CD1c-positive myeloid dendritic cell (primary cell): Measurements from ENCODE around the gene C1orf146.
A peak's percentile ranks its signal among the peaks of the same experiment; 100 is the strongest.
"Not testable (repeated sequence)": the region's sequence is repeated elsewhere in the genome, so short reads cannot be mapped to it uniquely, and the experiment has no call there.

Experiments
- DNase-seq: peaks from one replicate; pipeline ENCODE4 v3.0.0-alpha.2; 2016; ENCODE audit errors: extremely low spot score

The C1orf146 gene, protein sequence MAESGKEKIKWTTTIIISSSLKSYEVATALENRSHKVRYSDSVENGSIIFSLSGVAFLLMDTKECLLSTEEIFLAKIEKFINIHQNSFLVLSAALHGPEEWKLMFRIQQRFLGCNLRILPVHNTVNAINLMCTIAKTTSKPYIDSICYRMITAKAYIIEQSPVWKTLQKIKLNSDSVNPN

DNA sequence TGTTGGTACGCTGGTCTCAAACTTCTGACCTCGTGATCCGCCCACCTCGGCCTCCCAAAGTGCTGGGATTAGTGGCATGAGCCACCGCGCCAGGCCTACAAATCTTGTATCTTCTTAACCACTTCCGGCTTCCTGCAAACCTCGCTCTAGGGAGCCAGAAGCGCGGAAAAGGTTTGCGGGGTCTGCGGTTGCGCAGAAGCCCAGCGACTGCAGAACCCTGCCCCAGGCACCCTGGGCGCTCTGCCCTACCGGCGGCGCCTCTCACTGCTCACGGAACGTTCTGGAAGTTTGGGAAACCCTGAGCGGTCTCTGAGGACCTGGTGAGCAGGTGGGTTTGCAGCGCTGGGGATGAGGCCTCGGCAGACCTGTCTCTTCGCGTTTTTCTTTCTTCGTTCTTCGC is at the start of gene C1orf146:
Gene C1orf146 (plus strand): TSS at position 195 of the 400 bp plus-strand sequence. CDS start 13,506 bp downstream, outside the sequence.
- DNase-seq = no peak

DNA sequence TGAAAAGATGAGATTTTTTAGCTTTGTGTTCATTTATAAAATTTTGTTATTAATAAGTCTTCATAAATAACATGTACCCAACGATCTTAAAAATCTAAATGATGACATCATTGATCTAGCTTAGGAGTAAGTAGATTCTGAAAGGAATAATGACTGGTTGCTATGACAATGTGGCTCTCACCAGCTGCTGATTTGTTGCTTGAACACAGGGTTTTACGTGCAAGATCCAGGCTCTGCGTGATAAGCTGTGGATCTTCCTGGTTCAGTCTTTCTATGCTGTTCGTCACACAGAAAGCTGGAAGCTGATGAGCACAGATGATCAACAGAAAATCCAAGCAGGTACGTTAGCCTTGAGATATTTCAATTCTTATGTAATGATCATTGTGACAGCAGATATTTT is 49.1 kb upstream of the C1orf146 start:
- no peak for DNase-seq

DNA sequence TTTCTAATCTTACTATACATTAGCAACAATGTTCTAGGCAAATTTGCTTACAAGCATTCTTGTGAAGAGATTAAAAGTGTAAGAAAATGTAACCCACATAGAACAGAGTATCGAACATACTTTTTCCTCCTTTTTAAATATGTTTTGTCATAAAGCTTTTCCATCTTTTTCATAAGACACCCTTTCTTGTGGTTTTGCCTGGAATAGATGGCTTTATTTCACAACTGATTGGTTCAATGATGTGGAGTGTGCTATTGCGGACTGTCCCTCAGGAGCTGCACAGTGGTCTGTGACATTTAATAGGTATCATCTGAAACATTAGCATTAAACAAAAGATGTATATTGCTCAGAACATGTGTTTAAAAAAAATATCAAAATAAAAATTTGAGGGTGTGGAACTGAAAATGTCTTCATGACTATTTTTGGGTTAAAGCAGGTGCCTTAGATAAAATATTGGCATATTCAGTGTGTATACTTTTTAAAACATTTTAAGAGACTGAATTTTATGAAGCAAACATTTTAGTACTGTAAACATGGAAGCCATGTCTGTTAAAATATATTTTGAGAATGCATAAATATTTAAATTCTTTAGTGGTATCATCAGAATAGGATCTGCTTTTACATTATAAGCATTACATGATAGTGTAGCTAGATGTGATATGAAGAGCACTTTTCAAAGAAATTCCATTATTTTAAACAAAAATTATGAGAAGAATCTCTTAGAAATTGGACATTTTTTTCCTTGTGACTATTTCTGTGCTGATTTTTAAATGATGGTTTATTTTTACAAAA is 48.3 kb upstream of the C1orf146 start:
- no peak for DNase-seq

DNA sequence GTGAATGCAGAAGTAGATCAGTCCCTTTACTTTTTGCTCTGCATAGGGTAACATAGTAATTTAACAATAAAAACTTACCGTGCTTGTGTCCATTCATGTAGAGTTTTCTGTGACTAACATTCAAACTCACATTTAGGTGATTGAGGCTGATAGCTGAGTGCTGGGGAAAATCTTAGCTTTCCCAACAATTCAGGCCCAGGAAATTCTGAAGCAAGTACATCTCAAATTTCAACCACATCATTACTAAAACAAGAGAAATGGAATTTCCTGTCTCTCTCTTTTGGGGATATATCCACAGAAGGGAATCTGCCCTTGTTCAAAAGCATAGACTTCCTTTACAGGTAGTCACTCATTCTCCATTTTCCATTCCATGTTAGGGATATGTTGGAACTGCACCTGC is 33.1 kb upstream of the C1orf146 start:
- DNase-seq = no peak

DNA sequence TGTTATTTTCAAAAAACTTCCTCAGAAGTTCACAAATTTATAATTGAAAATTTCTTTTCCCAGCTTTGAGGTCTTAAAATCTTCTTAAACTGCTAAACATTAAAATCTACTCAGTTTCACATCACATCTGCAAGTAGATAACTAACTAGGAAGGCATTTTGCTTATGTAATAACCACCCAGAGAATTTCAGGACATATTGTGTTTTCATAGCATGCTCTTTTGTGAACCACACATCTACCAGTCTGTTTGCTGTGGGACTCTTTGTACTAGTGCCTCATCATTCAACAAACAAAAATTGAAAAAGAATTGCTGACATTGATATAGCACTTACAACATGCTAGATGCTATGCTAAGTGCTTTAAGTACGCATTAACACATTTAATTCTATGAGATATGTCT is 31.6 kb upstream of the C1orf146 start:
- no peak for DNase-seq

DNA sequence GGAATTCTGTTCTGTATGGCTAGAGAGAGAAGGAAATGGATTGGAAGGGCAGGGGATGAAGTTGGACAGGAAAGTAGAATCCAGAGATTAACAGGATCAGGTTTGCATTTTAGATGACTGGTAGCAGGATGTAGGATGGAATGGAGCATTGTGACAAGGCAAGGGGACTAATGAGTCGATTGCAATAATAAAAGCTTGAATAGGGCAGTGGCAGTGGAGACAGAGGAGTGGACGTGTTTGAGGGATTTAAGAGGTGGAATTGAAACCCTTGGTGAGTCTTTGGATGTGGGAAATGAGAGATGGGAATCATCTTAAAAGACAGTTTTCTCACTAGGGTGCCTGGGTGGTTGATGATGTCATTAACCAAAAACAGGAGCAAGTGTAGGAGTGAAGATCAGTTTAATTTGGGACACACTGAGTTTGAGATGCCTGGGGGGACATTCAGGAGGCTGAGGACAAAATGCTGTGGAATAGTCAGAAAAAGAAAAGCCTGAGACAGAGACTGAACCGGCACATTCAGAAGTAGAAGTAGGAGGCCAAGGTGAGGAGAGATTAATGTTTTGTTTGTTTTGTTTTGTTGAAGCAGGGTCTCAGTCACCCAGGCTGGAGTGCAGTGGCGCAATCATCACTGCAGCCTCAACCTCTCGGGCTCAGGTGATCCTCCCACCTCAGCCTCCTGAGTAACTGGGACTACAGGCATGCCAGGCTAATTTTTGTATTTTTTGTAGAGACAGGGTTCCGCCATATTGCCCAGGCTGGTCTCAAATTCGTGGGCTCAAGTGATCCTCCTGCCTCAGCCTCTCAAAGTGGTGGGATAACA is 29.1 kb upstream of the C1orf146 start:
- no peak for DNase-seq

DNA sequence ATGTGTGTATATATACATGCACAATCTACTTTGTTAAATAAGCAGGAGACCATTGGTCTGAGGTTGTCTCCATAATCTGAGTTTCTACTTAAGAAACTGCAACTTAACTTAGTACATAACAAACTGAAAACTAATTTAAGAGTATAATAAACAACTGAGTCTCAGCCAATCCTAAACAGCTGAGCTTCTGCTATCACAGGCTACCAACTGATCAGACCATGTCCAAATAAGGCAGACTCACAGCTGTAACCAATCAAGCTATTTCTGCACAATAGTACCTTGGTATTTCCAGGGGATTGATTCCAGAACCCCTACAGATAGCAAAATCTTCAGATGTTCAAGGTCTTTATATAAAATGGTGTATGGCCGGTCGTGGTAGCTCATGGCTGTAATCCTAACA is 26.0 kb upstream of the C1orf146 start:
- DNase-seq = no peak

DNA sequence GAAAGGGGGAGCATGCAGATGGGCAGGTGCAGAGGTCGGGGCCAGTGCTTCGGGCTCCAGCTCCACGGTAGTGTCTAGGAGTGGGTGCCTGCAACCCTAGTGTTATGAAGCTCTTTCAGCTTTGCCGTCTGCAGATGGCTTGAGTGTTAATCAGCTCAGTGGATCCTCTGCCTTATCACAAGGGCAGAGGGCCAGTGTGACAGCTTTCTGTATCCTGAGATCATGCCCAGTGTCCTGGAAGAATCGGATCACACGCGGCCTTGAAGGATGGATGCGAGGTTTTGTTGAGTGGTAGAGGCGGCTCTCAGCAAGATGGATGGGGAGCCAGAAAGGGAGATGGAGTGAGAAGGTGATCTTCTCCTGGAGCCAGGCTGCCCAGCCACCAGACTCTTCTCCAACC is 25.5 kb upstream of the C1orf146 start:
- no peak for DNase-seq

DNA sequence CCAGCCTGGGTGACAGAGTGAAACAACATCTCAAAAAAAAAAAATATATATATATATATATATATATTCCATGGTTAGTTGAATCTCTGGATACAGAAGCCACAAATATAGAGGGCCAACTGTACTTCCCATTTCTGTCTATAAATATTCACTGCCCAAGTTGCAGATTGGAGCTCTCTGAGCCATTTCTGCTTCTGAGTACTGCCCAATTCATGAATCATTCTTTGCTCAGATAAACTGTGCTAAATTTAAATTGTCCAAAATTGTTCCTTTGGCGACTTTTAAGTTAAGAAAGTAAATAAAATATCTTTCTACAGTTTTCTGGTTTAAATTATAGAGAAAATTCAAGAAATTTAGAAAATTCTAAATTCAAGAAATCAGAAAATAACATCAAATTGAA is 23.2 kb upstream of the C1orf146 start:
- DNase-seq = peak; percentile 11

DNA sequence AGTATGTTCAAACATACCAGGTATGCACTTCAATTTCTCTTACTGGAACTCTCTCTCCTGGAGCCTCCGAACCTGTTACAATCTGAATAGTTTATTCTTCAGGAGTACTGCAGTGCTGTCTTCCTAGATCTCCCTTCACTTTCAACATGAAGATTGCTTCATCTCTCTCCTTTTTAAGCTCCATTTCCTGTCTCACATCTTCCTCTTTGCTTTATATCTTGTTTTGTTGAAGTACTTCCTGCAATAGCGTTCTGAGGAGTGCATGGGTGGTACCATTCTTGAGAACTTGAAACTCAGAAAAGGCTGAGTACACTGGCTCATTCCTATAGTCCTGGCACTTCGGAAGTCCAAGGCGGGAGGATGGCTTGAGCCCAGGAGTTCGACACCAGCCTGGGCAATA is 15.7 kb upstream of the C1orf146 start:
- peak; percentile 3 for DNase-seq

DNA sequence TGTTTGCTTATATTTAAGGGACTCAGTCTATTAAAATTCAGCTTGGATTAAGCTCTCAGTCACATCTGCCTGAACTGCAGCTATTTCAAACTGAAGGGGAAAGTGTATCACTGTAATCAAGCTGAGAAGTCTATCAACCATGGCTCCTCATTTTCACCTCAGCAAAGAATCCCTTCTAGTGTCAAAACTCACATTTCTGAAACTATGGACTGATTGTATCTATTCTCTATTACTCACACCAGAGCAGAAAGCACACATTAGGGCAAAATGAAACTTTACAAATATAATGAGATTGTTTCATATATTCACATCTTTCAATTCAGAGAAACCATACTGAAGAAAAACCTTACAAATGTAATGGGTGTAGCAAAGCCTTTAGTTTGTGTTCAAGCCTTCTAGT is 14.6 kb upstream of the C1orf146 start:
- no peak for DNase-seq

DNA sequence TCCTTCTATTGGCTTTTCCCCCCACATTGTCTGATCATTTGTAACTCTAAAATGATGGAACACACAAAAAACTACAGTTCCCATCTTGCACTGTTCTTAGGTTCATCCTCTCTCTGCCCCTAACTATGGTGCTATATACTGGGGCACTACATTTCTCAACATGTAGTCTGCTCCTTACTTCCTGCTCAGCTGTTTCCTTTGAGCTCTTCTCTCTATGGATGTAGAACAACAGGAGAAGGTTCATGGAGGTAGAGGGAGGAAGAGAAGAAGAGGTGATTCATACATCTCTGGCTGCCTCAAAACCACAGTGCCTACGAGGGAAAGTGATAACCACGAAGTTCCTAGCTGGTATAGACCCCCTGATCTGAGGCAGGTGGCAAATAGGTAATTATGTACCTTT is 7.0 kb upstream of the C1orf146 start:
- no peak for DNase-seq

DNA sequence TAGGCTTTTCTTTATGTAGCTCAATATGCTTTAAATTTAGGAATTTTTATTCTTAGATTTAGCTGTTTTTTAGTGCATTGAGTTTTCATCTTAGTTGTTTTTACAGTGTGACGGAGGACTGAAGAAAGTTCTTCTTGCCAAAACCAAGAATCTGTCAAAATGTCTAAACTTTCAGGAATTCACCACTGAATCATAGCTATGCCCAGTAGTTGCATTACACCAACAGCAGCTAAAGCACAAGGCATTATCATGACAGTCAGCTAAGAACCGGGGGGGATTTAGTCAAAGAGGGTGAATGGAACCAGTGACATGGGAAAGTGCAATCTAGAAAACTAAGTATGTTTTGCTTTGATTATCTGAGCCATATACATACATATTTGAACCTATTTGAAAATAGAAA is 6.5 kb upstream of the C1orf146 start:
- DNase-seq = no peak

DNA sequence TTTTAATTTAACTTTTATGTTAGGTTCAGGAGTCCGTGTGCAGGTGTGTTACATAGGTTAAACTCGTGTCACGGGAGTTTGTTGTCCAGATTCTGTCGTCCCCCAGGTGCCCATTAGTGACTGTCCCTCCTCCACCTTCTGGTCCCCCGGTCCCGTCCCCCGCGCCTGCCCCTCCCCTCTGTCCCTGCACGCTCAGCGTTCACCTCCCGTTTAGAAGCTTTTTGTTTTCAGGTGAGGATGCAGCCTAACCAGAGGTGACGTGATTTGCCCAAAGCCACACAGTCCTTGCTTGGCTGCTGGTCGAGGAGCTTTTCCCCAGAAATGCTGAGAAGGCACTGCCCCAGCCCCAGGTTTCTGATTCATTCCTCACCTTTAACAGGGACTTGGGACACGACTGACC is 844 bp downstream of the C1orf146 start:
- DNase-seq = no peak

DNA sequence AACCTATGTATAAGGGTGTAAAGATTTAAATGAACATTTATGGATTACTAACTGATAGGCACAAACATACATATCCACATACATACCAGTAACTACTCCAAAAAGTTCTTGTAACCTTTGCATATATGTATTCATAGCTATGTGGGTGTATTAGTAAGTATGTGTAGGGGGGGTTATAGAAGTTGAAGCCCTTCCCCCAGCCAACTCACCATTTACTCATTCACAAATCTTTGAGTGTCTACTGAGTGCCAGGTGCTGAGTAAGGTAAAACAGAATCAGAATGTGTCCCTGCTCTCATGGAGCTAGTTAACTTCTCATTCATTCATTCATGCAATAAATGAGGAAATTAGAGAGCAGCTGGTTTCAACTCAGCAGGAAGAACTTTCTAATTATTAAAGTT is 1.3 kb downstream of the C1orf146 start:
- DNase-seq = no peak

DNA sequence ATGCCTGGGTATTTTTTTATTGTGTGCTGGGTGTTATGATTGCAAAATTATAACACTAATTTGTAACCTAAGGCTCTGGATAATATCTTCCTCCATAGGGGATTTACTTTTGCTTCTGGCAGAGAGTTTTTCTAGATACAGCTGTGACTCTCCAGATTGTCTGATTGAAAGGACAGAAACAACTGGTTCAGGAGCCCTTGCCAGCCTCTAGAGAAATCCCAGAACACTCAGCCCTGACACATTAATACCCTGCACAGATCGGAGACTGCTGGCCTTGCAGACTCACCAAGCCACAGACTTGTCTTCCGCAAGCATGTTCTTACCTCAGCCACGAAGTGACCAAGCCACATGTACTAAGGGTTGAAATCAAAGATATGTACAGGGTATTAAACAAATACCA is 10.7 kb downstream of the C1orf146 start:
- no peak for DNase-seq

DNA sequence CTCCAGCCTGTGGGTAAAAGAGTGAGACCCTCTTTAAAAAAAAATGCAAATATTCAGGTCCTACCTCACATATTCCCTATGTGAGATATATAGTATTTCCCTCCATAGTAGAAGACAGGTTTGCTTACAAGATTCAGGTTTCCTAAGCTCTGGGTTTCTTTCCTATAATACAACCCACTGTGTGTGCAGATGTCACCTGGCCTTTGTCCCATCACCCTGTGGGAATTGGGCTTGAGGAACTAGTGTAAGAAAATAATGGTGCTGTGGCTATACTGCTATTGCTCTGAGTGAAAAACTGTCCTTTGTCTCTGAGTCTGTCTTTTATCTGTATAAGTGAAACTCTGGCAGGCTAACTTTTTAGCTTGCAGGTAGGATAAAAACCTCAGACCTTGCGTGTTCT is 13.0 kb downstream of the C1orf146 start:
- no peak for DNase-seq

DNA sequence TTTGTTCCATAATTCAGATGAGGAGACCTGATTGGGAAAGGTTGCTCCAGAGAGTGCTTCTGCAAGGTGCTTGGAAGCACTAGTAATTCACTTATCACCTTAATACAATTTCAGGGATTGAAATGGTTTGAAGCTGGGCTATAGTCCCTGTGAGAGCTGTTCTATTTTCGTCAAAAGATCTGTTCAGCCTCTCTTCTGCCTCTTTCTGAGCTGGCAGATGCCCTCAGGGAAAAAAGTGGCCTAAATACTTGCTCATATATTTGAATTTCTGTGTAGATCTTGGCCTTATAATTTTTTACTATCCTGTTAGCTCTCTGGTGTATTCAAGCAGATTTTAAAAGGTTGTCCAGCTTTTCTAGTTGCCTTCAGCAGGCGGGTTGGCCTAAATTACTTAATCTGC is 22.3 kb downstream of the C1orf146 start:
- DNase-seq = no peak

DNA sequence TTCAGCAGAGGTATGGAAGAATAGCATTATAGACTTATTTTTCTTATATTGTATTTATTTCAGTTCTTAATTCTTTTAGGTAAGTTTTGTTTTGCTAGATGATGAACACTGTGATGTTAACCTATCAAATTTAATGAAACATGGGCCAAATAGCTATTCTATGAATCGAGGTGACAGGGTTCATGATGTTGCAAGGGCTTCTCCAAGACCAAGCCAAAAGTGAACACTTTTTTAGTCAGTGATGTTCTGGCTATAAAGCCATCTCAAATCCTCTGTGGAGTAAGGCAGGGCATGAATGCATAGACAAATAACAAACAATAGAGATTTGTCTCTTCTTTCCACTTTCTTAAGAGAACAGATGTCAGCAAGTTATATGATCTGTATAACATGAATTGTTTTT is 26.7 kb downstream of the C1orf146 start:
- DNase-seq = no peak

DNA sequence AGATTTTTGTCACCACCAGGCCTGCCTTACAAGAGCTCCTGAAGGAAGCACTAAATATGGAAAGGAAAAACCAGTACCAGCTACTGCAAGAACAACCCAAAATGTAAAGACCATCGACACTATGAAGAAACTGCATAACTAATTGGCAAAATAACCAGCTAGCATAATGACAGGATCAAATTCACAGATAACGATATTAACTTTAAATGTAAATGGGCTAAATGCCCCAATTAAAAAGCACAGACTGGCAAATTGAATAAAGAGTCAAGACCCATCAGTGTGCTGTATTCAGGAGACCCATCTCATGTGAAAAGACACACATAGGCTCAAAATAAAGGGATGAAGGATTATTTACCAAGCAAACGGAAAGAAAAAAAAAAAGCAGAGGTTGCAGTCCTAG is 37.0 kb downstream of the C1orf146 start:
- DNase-seq = not testable (repeated sequence)

DNA sequence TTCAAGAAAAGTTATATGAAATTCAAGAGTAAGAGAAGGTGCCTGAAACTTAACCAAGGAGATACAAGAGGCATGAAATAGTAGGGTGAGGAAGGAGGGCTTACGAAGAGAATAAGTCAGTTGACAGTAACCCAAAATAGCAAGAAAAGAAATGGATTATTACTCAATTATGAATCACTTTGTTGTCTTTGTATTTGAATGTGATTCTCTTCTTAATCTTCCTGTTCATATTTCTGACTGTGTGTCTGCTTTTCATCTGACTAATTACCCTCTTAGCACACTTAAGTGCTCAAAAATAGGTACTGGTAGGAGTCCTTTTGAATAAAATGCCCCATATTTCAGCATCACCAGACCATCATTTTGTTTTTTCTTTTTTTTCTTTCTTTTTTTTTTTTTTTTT is 41.6 kb downstream of the C1orf146 start:
- no peak for DNase-seq

DNA sequence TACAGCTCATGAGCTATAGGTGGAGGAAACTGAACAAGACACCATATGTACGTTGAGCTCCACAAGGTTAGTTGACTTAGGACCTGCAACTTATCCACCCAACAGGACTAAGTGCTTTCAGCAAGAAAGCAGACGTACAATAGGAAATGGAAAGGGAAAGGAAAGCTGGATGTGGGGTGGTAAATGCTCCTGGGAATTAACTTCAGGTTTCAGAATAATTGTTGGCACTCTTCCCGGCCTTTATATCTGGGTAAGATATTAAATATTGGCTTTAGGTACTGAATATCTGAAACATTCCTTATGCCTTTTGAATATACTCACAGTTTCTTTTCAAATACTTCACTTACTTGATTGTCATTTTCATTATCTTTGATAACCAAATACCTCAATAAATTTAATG is 44.8 kb downstream of the C1orf146 start:
- no peak for DNase-seq

DNA sequence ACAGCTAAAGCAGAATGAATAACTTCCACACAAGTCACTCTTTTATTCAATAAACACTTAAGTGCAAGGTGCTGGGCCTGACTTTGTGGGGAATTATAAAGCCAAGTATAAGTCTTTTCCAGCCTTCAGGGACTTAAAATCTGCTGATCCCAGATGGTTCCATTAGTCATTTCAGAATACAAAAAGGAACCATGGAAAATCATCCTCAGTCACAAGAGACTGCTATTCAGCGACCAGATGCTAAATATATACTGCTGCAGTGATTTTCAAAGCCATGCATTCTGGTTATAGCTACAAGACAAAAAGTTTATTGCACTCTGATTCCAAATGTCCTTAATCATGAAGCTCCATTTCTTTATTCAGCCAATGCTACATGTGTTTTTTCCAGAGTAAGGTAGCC is 55.3 kb downstream of the C1orf146 start:
- DNase-seq = no peak
